ENCODE data around the gene LRR1. TPM values are rescaled to one million over a fixed set of nuclear protein-coding genes. Genes with fewer than 3 reads are reported as not detected.

The LRR1 gene
- total and polyA plus RNA-seq, 9 of the 15 experiments (the other 6 are each of a cell fraction or from before 2014, with no cell fraction given) = 26.5 to 58.1 (median 31.8) TPM

- TF ChIP-seq TFAP4 (CRISPR knock-in tag; IDR thresholded peaks at IDR 0.05; ENCODE audit: borderline replicate concordance) = peak; percentile 13; the same call in 1 of the 2 replicates
- TF ChIP-seq WHSC1 (IDR thresholded peaks at IDR 0.05; ENCODE audit: low read length) = no peak
- TF ChIP-seq ZFP91 (CRISPR knock-in tag; IDR thresholded peaks at IDR 0.05) = no peak
- TF ChIP-seq USF2 (CRISPR knock-in tag; IDR thresholded peaks at IDR 0.05) = peak; percentile 73
- peak; percentile 56; the same call in 1 of the 2 replicates for TF ChIP-seq FOXK1 (CRISPR knock-in tag; IDR thresholded peaks at IDR 0.05; ENCODE audit: borderline replicate concordance)
- peak; percentile 31; the same call in 1 of the 2 replicates for TF ChIP-seq ZBTB33 (CRISPR knock-in tag; IDR thresholded peaks at IDR 0.05)
- TF ChIP-seq ZBTB7A (IDR thresholded peaks at IDR 0.05; ENCODE audit: borderline replicate concordance, control insufficient read depth, low read depth, low read length) = no peak; the same call in 1 of the 2 replicates
- TF ChIP-seq CHD2 (IDR thresholded peaks at IDR 0.05; ENCODE audit: low read depth, low read length) = peak; percentile 77
- peak; percentile 35 for TF ChIP-seq CTCFL (IDR thresholded peaks at IDR 0.05; ENCODE audit: borderline replicate concordance, insufficient read depth, low read depth, low read length, poor library complexity, severe bottlenecking)
- TF ChIP-seq VEZF1 (CRISPR knock-in tag; IDR thresholded peaks at IDR 0.05) = peak; percentile 58
- peak; percentile 39; the same call in 1 of the 2 replicates for TF ChIP-seq MYNN (IDR thresholded peaks at IDR 0.05)
- no peak for TF ChIP-seq MYNN (CRISPR knock-in tag; IDR thresholded peaks at IDR 0.05)
- TF ChIP-seq HDAC1 (IDR thresholded peaks at IDR 0.05) = peak in 1 of 2 experiments; percentile 29; a peak in 1 of 4 replicates
- no peak for TF ChIP-seq HEY1 (CRISPR knock-in tag; IDR thresholded peaks at IDR 0.05; ENCODE audit: borderline replicate concordance)
- peak; percentile 23 for TF ChIP-seq SMAD1 (IDR thresholded peaks at IDR 0.05; ENCODE audit: low read depth, low read length, partially characterized antibody)
- no peak for TF ChIP-seq SAFB (IDR thresholded peaks at IDR 0.05; ENCODE audit: borderline replicate concordance, low read depth, low read length)
These were observed 21.7 kb downstream of the LRR1 start, which contains the start of the genes MGAT2 and RPL36AL (continued) for GRCh38 chr14:49620182-49621113.

Measured in K562 (cell line).